Mucosa of rectum (tissue), 2 donors: Measurements from ENCODE around the gene ZFP42.

Experiments used
- H3K27ac ChIP-seq, 2 donors: one replicate each; pipeline ENCODE4 v1.7.0; 2013; ENCODE audit warnings: inconsistent platforms in 2 of 2, low read depth in 2 of 2, low read length in 2 of 2
- H3K27me3 ChIP-seq, 2 donors: one replicate each; pipeline ENCODE4 v1.7.0; 2013; ENCODE audit warnings: low read length in 2 of 2; ENCODE audit not compliant: control insufficient read depth in 2 of 2, insufficient read depth in 2 of 2
- H3K36me3 ChIP-seq, 2 donors: one replicate each; pipeline ENCODE4 v1.7.0; 2013; ENCODE audit warnings: low read length in 2 of 2; ENCODE audit not compliant: control insufficient read depth in 2 of 2, insufficient read depth in 2 of 2
- H3K4me1 ChIP-seq, 2 donors: one replicate each; pipeline ENCODE4 v1.7.0; 2013; ENCODE audit warnings: low read length in 2 of 2, mild to moderate bottlenecking in 1 of 2; ENCODE audit not compliant: control insufficient read depth in 2 of 2, insufficient read depth in 2 of 2
- H3K4me3 ChIP-seq, 2 donors: one replicate each; pipeline ENCODE4 v1.7.0; 2013; ENCODE audit warnings: low read length in 2 of 2
- H3K9ac ChIP-seq, 2 donors: one replicate each; pipeline ENCODE4 v1.7.0; 2013; ENCODE audit warnings: low read length in 2 of 2, low read depth in 1 of 2, mild to moderate bottlenecking in 1 of 2
- H3K9me3 ChIP-seq, 2 donors: one replicate each; pipeline ENCODE4 v1.7.0; 2013; ENCODE audit warnings: low read length in 2 of 2; ENCODE audit not compliant: control insufficient read depth in 2 of 2
- donor health status: healthy.
- donor health status: Normal muscosa, but diverticular disease.

ZFP42 gene

DNA sequence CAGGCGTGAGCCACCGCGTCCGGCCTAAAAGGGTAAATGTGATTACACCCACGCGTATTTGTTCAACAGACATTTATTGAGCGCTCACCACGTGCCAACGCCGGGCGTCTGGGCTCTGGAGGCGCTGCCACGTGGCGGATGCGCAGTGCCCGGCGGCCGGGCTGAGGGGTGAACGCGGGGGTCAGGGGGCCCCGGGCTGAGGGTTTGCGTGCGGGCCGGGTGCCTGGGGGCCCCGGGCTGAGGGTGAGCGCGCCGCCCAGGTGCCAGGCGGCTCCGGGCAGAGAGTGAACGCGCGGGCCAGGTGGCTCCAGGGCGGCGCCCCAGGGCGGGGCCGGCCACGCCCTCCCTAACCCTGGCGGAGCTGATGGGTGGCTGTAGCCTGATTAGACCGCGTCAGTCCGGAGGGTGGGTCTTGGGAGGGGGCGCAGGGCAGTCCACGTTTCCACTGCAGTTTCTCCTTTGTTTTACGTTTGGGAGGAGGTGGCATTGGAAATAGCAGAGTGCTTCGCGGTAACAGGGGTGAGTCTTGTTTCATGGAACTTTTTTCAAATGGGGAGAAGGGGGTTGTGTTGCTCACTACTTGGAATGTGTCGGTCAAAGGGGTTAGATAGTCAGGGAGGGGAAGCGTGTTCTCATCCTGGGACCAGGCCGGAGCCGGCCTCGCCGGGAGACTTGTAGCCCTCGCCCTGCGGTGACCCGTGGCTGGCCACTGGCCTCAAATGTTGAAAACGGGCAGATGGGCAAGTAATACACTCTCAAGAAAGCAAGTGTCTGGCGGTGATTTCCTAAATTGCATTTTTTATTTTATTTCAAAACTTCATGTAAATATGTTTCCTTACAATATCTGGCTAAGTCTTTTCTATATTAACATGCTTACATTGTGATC lies at the start of gene ZFP42:
Gene ZFP42, plus strand, starts transcription at position 450 of the 886 bp plus-strand sequence. CDS start 7,037 bp downstream, outside the sequence.
- Histone ChIP-seq H3K27me3 (no peaks in the 10 kb centered on the region), H3K36me3 (no peaks in the 10 kb centered on the region), H3K9me3 (no peaks in the 10 kb centered on the region), H3K4me1 (no peaks in the 10 kb centered on the region), H3K27ac (no peak within 1 kb of the TSS), H3K9ac (no peak within 1 kb of the TSS), H3K4me3 (no peak within 1 kb of the TSS)

- Histone ChIP-seq H3K36me3 (no peaks in the 10 kb centered on the region), H3K9ac (no peak overlapping the region), H3K4me3 (no peak overlapping the region), H3K27me3 (no peaks in the 10 kb centered on the region), H3K4me1 (no peaks in the 10 kb centered on the region), H3K9me3 (no peaks in the 10 kb centered on the region), H3K27ac (no peak overlapping the region)
These were observed 34.4 kb upstream of the ZFP42 start for GRCh38 chr4:187961171-187961570.

DNA sequence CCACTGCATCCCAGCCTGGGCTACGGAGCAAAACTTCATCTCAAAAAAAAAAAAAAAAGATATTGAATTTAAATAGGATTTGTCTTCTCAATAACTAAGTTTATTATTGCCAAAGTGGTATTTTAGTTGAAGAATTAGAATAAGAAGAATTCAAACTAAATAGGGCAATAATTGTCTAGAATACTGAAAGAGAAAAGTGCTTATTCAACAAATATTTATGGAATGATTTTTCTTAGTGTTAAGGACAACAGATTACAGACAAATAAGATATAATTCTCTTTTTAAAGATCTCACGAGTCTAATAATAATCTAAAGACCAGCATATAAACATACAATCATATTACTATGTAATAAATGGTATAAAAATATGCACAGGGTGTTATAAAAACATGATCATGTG lies 33.6 kb upstream of the ZFP42 start:
- Histone ChIP-seq H3K4me3 (no peak overlapping the region), H3K9me3 (no peaks in the 10 kb centered on the region), H3K27ac (no peak overlapping the region), H3K9ac (no peak overlapping the region), H3K27me3 (no peaks in the 10 kb centered on the region), H3K4me1 (no peaks in the 10 kb centered on the region), H3K36me3 (no peaks in the 10 kb centered on the region)

DNA sequence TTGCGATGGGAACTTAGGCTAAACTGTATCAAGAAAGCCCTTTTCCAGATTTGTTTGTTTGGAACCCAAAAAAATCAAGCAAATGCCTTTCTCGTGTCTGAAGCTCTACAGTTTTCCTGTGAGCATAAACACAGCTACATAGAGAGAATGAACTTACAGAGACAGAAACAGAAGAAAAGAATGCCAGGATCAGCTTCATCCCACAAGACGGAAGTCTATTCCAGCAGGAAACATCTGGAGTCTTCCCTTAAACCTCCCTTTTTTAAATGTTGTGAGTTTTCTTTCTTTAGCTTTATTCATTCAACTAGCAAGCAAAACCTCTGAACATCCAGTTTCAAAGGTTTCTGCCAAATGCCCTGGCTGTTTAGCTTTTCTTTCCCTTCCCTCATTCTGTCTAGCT lies 32.6 kb upstream of the ZFP42 start:
- no peaks in the 10 kb centered on the region for H3K4me1 ChIP-seq
- H3K4me3 ChIP-seq: no peak overlapping the region
- no peaks in the 10 kb centered on the region for H3K9me3 ChIP-seq
- no peaks in the 10 kb centered on the region for H3K36me3 ChIP-seq
- H3K27me3 ChIP-seq: no peaks in the 10 kb centered on the region
- no peak overlapping the region for H3K9ac ChIP-seq
- H3K27ac ChIP-seq: no peak overlapping the region

DNA sequence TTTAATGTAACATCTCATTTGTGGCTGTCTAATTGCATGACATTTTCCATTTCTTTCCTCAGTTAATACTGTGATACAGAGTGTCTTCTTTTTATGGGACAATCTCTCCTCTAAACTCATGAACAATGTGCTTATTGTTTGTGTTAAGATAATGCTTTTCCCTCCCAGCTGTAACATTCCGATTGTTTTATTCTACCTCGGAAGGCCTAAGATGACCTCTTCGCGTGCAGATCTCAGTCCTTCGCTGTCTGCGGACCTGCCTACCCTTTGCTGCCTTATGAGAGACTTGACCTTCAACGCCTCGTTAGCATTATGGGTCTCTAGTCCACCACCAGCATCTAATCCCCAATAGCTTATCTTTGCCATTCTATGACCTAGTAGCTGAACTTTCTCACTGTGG lies 29.8 kb upstream of the ZFP42 start:
- H3K9ac ChIP-seq: no peak overlapping the region
- H3K27ac ChIP-seq: no peak overlapping the region
- H3K4me3 ChIP-seq: no peak overlapping the region
- H3K27me3 ChIP-seq: no peaks in the 10 kb centered on the region
- H3K9me3 ChIP-seq: no peaks in the 10 kb centered on the region
- H3K4me1 ChIP-seq: no peaks in the 10 kb centered on the region
- no peaks in the 10 kb centered on the region for H3K36me3 ChIP-seq

- Histone ChIP-seq H3K9ac (no peak overlapping the region), H3K4me3 (no peak overlapping the region), H3K27ac (no peak overlapping the region), H3K4me1 (no peaks in the 10 kb centered on the region), H3K27me3 (no peaks in the 10 kb centered on the region), H3K36me3 (no peaks in the 10 kb centered on the region), H3K9me3 (no peaks in the 10 kb centered on the region)
These were observed 23.4 kb upstream of the ZFP42 start for GRCh38 chr4:187972135-187972534.

DNA sequence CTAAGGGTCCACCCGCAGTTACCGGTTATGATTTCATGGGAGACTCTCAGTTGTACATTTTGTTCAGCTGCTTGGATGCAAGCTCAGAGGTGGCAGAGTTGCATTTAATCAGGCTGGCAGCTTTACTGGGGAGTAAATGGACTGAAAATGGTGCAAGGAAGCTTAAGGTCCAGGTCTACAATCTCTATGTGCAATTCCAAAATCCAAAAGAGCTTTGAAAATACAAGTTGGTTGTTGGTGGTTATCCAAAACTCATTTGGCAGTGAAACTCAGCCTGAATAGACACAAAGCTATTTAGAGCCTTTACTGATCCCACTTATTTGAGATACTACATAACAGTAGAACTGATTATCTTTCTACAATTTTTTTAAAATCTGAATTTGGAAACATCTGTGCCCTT lies 11.8 kb upstream of the ZFP42 start:
- Histone ChIP-seq H3K27me3 (no peaks in the 10 kb centered on the region), H3K27ac (no peak overlapping the region), H3K9me3 (no peaks in the 10 kb centered on the region), H3K36me3 (no peaks in the 10 kb centered on the region), H3K4me1 (no peaks in the 10 kb centered on the region), H3K9ac (no peak overlapping the region), H3K4me3 (no peak overlapping the region)

- H3K4me3 ChIP-seq: no peak overlapping the region
- H3K27me3 ChIP-seq: no peaks in the 10 kb centered on the region
- H3K9me3 ChIP-seq: no peaks in the 10 kb centered on the region
- H3K27ac ChIP-seq: no peak overlapping the region
- H3K9ac ChIP-seq: no peak overlapping the region
- H3K4me1 ChIP-seq: no peaks in the 10 kb centered on the region
- no peaks in the 10 kb centered on the region for H3K36me3 ChIP-seq
These were observed 2.6 kb upstream of the ZFP42 start for GRCh38 chr4:187992971-187993370.

GRCh38 chr4:187993827-187994226 lies 1.7 kb upstream of the ZFP42 start:
- Histone ChIP-seq H3K36me3 (no peaks in the 10 kb centered on the region), H3K9me3 (no peaks in the 10 kb centered on the region)

GRCh38 chr4:187996502-187997177 lies 1.1 kb downstream of the ZFP42 start:
- Histone ChIP-seq H3K4me1 (no peaks in the 10 kb centered on the region), H3K4me3 (no peak overlapping the region), H3K9ac (no peak overlapping the region), H3K36me3 (no peaks in the 10 kb centered on the region), H3K27me3 (no peaks in the 10 kb centered on the region), H3K9me3 (no peaks in the 10 kb centered on the region), H3K27ac (no peak overlapping the region)

More at GRCh38 chr4:187993827-187994226, 1.7 kb upstream of the ZFP42 start:
- no peaks in the 10 kb centered on the region for H3K4me1 ChIP-seq
- no peak overlapping the region for H3K9ac ChIP-seq
- H3K4me3 ChIP-seq: no peak overlapping the region
- no peak overlapping the region for H3K27ac ChIP-seq
- H3K27me3 ChIP-seq: no peaks in the 10 kb centered on the region
